Measurements from ENCODE around the gene STX8.

DNA sequence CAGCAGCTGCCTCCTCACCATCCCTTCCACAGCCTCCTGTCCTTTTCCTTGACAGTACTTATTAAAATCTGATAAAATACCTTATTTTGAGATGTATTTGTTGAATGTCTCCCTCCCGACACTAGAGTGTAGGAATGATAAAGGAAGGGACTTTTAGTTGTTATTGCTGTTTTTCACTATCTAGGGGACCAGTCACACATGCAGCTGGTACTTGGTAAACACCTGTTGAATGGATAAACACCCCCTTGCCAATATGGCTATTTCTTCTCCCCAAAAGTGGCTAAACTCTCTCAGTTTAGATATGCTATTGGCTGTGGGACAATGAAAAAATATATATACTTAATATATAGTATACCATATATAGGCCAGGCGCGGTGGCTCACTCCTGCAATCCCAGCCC, 96.7 kb downstream of the STX8 start:
- TF ChIP-seq POLR2AphosphoS5 (IDR thresholded peaks at IDR 0.05; ENCODE audit: low read depth, low read length): no peak
- TF ChIP-seq, protein P1, sequence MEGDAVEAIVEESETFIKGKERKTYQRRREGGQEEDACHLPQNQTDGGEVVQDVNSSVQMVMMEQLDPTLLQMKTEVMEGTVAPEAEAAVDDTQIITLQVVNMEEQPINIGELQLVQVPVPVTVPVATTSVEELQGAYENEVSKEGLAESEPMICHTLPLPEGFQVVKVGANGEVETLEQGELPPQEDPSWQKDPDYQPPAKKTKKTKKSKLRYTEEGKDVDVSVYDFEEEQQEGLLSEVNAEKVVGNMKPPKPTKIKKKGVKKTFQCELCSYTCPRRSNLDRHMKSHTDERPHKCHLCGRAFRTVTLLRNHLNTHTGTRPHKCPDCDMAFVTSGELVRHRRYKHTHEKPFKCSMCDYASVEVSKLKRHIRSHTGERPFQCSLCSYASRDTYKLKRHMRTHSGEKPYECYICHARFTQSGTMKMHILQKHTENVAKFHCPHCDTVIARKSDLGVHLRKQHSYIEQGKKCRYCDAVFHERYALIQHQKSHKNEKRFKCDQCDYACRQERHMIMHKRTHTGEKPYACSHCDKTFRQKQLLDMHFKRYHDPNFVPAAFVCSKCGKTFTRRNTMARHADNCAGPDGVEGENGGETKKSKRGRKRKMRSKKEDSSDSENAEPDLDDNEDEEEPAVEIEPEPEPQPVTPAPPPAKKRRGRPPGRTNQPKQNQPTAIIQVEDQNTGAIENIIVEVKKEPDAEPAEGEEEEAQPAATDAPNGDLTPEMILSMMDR (IDR thresholded peaks at IDR 0.05): no peak
- TF ChIP-seq, protein P2, sequence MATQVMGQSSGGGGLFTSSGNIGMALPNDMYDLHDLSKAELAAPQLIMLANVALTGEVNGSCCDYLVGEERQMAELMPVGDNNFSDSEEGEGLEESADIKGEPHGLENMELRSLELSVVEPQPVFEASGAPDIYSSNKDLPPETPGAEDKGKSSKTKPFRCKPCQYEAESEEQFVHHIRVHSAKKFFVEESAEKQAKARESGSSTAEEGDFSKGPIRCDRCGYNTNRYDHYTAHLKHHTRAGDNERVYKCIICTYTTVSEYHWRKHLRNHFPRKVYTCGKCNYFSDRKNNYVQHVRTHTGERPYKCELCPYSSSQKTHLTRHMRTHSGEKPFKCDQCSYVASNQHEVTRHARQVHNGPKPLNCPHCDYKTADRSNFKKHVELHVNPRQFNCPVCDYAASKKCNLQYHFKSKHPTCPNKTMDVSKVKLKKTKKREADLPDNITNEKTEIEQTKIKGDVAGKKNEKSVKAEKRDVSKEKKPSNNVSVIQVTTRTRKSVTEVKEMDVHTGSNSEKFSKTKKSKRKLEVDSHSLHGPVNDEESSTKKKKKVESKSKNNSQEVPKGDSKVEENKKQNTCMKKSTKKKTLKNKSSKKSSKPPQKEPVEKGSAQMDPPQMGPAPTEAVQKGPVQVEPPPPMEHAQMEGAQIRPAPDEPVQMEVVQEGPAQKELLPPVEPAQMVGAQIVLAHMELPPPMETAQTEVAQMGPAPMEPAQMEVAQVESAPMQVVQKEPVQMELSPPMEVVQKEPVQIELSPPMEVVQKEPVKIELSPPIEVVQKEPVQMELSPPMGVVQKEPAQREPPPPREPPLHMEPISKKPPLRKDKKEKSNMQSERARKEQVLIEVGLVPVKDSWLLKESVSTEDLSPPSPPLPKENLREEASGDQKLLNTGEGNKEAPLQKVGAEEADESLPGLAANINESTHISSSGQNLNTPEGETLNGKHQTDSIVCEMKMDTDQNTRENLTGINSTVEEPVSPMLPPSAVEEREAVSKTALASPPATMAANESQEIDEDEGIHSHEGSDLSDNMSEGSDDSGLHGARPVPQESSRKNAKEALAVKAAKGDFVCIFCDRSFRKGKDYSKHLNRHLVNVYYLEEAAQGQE (IDR thresholded peaks at IDR 0.05; ENCODE audit: insufficient read depth in 1 of 2, low read depth in 2 of 2, low read length in 1 of 2): no peak
- TF ChIP-seq SIN3A (IDR thresholded peaks at IDR 0.05; ENCODE audit: borderline replicate concordance, insufficient read depth, low read depth, low read length): no peak
- TF ChIP-seq TCF7L2 (IDR thresholded peaks at IDR 0.05; ENCODE audit: low read depth, low read length): no peak
